ENCODE data around the gene CAPN9.

CAPN9 gene

DNA sequence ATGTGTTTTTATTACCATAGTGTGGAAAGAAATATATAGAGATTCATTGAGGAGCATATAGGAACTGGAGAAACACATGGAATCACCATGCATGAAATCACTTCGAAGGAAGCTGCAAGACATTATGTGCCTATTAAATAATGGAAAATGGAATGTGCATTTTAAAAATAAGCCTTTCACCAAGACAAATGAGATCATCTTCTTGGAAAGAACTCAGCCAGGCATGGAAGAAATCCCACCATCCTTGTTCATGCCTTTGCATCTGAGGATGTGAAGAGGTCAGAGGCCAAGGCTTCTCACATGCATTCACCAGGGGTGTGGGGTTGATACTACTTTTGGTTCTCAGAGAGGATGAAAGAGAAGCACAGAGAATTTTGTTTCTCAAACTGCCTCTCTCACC is 71.2 kb downstream of the CAPN9 start:
- Histone ChIP-seq H2AFZ (ENCODE audit: low read depth, low read length) (no peak overlapping the region), H3K4me1 (ENCODE audit: insufficient read depth, low read length) (no peaks in the 10 kb centered on the region), H3K9me3 (ENCODE audit: insufficient read depth, low read length, severe bottlenecking) (no peaks in the 10 kb centered on the region), H3K36me3 (ENCODE audit: insufficient read depth, low read length) (no peaks in the 10 kb centered on the region), H4K20me1 (ENCODE audit: insufficient read depth, low read length) (no peaks in the 10 kb centered on the region), H3K4me3 (ENCODE audit: low read depth in 1 of 2, low read length in 2 of 2) (no peak overlapping the region), H3K27ac (ENCODE audit: low read length) (no peak overlapping the region), H3K9ac (ENCODE audit: low read depth, low read length) (no peak overlapping the region), H3K27me3 (ENCODE audit: insufficient read depth, low read length, poor library complexity) (peaks cover 5% of the 10 kb centered on the region), H3K4me2 (ENCODE audit: insufficient read depth, low read length) (no peak overlapping the region), H3K79me2 (ENCODE audit: insufficient read depth, low read length) (no peaks in the 10 kb centered on the region)
- no peak for ATAC-seq (ENCODE audit: insufficient read depth, low read depth)
- no peak for DNase-seq
- TF ChIP-seq, protein P1, sequence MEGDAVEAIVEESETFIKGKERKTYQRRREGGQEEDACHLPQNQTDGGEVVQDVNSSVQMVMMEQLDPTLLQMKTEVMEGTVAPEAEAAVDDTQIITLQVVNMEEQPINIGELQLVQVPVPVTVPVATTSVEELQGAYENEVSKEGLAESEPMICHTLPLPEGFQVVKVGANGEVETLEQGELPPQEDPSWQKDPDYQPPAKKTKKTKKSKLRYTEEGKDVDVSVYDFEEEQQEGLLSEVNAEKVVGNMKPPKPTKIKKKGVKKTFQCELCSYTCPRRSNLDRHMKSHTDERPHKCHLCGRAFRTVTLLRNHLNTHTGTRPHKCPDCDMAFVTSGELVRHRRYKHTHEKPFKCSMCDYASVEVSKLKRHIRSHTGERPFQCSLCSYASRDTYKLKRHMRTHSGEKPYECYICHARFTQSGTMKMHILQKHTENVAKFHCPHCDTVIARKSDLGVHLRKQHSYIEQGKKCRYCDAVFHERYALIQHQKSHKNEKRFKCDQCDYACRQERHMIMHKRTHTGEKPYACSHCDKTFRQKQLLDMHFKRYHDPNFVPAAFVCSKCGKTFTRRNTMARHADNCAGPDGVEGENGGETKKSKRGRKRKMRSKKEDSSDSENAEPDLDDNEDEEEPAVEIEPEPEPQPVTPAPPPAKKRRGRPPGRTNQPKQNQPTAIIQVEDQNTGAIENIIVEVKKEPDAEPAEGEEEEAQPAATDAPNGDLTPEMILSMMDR (IDR thresholded peaks at IDR 0.05; ENCODE audit: borderline replicate concordance, extremely low read depth, low read length, poor library complexity, severe bottlenecking), result no peak
- no peak for TF ChIP-seq EZH2 (IDR thresholded peaks at IDR 0.05; ENCODE audit: borderline replicate concordance, low read depth, low read length, severe bottlenecking)

DNA sequence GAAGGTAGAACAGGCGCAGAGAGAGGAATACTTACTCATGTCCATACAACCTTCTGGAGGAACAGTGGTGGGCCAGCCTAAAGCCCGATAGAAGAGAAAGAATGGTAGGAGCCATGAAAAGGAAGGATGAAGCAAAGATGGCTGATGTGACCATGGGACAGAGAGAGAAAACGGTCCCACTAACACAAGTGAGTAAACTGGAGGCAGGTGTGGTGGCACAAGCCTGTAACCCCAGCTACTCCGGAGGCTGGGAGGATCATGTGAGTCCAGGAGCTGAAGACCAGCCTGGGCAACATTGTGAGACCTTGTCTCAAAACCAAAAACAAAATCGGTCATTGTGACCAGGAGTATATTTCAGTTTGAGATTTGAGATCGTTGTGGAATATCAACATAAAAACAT is 71.7 kb downstream of the CAPN9 start:
- no peak overlapping the region for H3K4me2 ChIP-seq (ENCODE audit: insufficient read depth, low read length)
- peaks cover 6% of the 10 kb centered on the region for H3K27me3 ChIP-seq (ENCODE audit: insufficient read depth, low read length, poor library complexity)

DNA sequence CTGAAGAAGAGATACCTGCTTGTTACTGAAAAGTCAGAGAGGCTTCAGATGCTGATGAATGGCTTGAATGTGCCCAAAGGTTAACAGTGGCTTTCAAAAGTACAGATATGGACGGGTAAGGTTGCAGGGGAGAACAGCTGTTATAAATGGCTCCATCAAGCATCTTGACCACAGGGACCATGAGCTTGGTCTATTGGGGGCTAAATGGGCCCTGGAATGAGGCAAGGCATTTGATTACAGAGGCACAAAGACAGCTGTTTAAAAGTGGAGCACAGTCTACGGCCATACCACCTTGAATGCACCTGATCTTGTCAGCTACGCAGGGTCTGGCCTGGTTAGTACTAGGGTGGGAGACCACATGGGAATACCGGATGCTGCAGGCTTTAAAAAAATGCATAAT is 72.8 kb downstream of the CAPN9 start:
- Histone ChIP-seq H2AFZ (ENCODE audit: low read depth, low read length) (no peak overlapping the region), H3K4me2 (ENCODE audit: insufficient read depth, low read length) (no peak overlapping the region), H3K4me3 (ENCODE audit: low read depth in 1 of 2, low read length in 2 of 2) (no peak overlapping the region), H3K27ac (ENCODE audit: low read length) (no peak overlapping the region), H3K9ac (ENCODE audit: low read depth, low read length) (no peak overlapping the region), H4K20me1 (ENCODE audit: insufficient read depth, low read length) (no peaks in the 10 kb centered on the region), H3K36me3 (ENCODE audit: insufficient read depth, low read length) (no peaks in the 10 kb centered on the region), H3K79me2 (ENCODE audit: insufficient read depth, low read length) (no peaks in the 10 kb centered on the region), H3K4me1 (ENCODE audit: insufficient read depth, low read length) (no peaks in the 10 kb centered on the region), H3K27me3 (ENCODE audit: insufficient read depth, low read length, poor library complexity) (peaks cover 13% of the 10 kb centered on the region), H3K9me3 (ENCODE audit: insufficient read depth, low read length, severe bottlenecking) (no peaks in the 10 kb centered on the region)
- DNase-seq, result no peak
- no peak for ATAC-seq (ENCODE audit: insufficient read depth, low read depth)
- no peak for TF ChIP-seq EZH2 (IDR thresholded peaks at IDR 0.05; ENCODE audit: borderline replicate concordance, low read depth, low read length, severe bottlenecking)
- TF ChIP-seq, protein P1 (IDR thresholded peaks at IDR 0.05; ENCODE audit: borderline replicate concordance, extremely low read depth, low read length, poor library complexity, severe bottlenecking), result no peak

More for the DNA sequence above, 71.7 kb downstream of the CAPN9 start:
- Histone ChIP-seq H3K36me3 (ENCODE audit: insufficient read depth, low read length) (no peaks in the 10 kb centered on the region), H3K27ac (ENCODE audit: low read length) (no peak overlapping the region), H3K4me3 (ENCODE audit: low read depth in 1 of 2, low read length in 2 of 2) (no peak overlapping the region), H2AFZ (ENCODE audit: low read depth, low read length) (no peak overlapping the region), H3K9me3 (ENCODE audit: insufficient read depth, low read length, severe bottlenecking) (no peaks in the 10 kb centered on the region), H4K20me1 (ENCODE audit: insufficient read depth, low read length) (no peaks in the 10 kb centered on the region), H3K4me1 (ENCODE audit: insufficient read depth, low read length) (no peaks in the 10 kb centered on the region), H3K9ac (ENCODE audit: low read depth, low read length) (no peak overlapping the region), H3K79me2 (ENCODE audit: insufficient read depth, low read length) (no peaks in the 10 kb centered on the region)
- DNase-seq, result no peak
- no peak for ATAC-seq (ENCODE audit: insufficient read depth, low read depth)
- TF ChIP-seq, protein P1 (IDR thresholded peaks at IDR 0.05; ENCODE audit: borderline replicate concordance, extremely low read depth, low read length, poor library complexity, severe bottlenecking), result no peak
- no peak for TF ChIP-seq EZH2 (IDR thresholded peaks at IDR 0.05; ENCODE audit: borderline replicate concordance, low read depth, low read length, severe bottlenecking)

DNA sequence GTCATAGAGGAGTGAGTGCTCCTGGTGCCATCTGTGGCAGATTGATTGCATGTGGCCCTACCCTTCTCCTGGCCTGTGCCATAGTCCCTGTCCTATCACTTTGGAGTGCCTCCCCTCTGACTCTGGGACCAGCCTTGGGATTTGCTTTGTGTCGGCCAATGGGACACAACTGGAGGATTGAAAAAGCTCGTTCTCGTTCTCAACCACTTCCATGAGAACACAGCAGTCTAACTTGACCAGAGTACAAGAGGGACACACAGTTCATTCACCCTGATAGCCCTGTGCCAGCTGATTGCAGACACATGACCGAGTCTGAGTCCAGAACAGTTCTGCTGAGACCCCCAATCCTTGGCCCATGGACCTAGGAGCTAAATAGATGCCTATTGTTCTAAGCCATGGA is 73.4 kb downstream of the CAPN9 start:
- TF ChIP-seq, protein P1 (IDR thresholded peaks at IDR 0.05; ENCODE audit: borderline replicate concordance, extremely low read depth, low read length, poor library complexity, severe bottlenecking), result no peak
- TF ChIP-seq EZH2 (IDR thresholded peaks at IDR 0.05; ENCODE audit: borderline replicate concordance, low read depth, low read length, severe bottlenecking), result no peak
- Histone ChIP-seq H3K27ac (ENCODE audit: low read length) (no peak overlapping the region), H3K4me3 (ENCODE audit: low read depth in 1 of 2, low read length in 2 of 2) (no peak overlapping the region), H4K20me1 (ENCODE audit: insufficient read depth, low read length) (no peaks in the 10 kb centered on the region), H3K4me2 (ENCODE audit: insufficient read depth, low read length) (no peak overlapping the region), H3K27me3 (ENCODE audit: insufficient read depth, low read length, poor library complexity) (peaks cover 12% of the 10 kb centered on the region), H3K9ac (ENCODE audit: low read depth, low read length) (no peak overlapping the region), H3K79me2 (ENCODE audit: insufficient read depth, low read length) (no peaks in the 10 kb centered on the region), H3K4me1 (ENCODE audit: insufficient read depth, low read length) (no peaks in the 10 kb centered on the region), H3K36me3 (ENCODE audit: insufficient read depth, low read length) (no peaks in the 10 kb centered on the region), H3K9me3 (ENCODE audit: insufficient read depth, low read length, severe bottlenecking) (no peaks in the 10 kb centered on the region), H2AFZ (ENCODE audit: low read depth, low read length) (no peak overlapping the region)
- ATAC-seq (ENCODE audit: insufficient read depth, low read depth), result no peak
- no peak for DNase-seq

All from DND-41 (cell line).